Immature natural killer cell (primary cell): ENCODE measurements around the gene GPS1. TPM values are rescaled to one million over a fixed set of nuclear protein-coding genes. Genes with fewer than 3 reads are reported as not detected.

Experiments
- DNase-seq, 3 donors: peaks; one replicate each; pipeline ENCODE4 v3.0.0; 2022; ENCODE audit warnings: mixed read lengths in 1 of 3
- H3K27ac Mint-ChIP-seq, 6 donors: one replicate each; pipeline ENCODE4 v1.8.0; 2020; ENCODE audit warnings: mixed read lengths in 6 of 6, mild to moderate bottlenecking in 5 of 6, inconsistent platforms in 4 of 6, moderate library complexity in 3 of 6
- H3K27me3 Mint-ChIP-seq, 3 donors: one replicate each; pipeline ENCODE4 v1.8.0; 2020 to 2021; ENCODE audit warnings: low read depth in 3 of 3, mild to moderate bottlenecking in 3 of 3, mixed read lengths in 3 of 3, moderate library complexity in 3 of 3, inconsistent platforms in 1 of 3
- H3K36me3 Mint-ChIP-seq, 3 donors: one replicate each; pipeline ENCODE4 v1.8.0; 2020; ENCODE audit warnings: mixed read lengths in 3 of 3, inconsistent platforms in 2 of 3, mild to moderate bottlenecking in 2 of 3
- H3K4me1 Mint-ChIP-seq, 2 donors: one replicate each; pipeline ENCODE4 v1.8.0; 2020; ENCODE audit warnings: inconsistent platforms in 2 of 2, mild to moderate bottlenecking in 2 of 2, mixed read lengths in 2 of 2, moderate library complexity in 1 of 2
- H3K4me3 Mint-ChIP-seq, 5 donors: one replicate each; pipeline ENCODE4 v1.8.0; 2020; ENCODE audit warnings: mild to moderate bottlenecking in 5 of 5, mixed read lengths in 5 of 5, inconsistent platforms in 3 of 5, moderate library complexity in 3 of 5
- H3K9me3 Mint-ChIP-seq, 6 donors: one replicate each; pipeline ENCODE4 v1.8.0; 2020; ENCODE audit warnings: mild to moderate bottlenecking in 6 of 6, mixed read lengths in 6 of 6, inconsistent platforms in 4 of 6, moderate library complexity in 3 of 6
- polyA plus RNA-seq, 3 donors: library from polyadenylated mRNA; unstranded; fragments of 300-500 nt; fragmentation: Illumina TruSeq; gene quantifications; one replicate each; pipeline ENCODE4 v1.2.3, GENCODE V29; 2021

Gene GPS1
- polyA plus RNA-seq, 3 donors from 2014 or later = 174 to 212 (median 183) TPM

DNA sequence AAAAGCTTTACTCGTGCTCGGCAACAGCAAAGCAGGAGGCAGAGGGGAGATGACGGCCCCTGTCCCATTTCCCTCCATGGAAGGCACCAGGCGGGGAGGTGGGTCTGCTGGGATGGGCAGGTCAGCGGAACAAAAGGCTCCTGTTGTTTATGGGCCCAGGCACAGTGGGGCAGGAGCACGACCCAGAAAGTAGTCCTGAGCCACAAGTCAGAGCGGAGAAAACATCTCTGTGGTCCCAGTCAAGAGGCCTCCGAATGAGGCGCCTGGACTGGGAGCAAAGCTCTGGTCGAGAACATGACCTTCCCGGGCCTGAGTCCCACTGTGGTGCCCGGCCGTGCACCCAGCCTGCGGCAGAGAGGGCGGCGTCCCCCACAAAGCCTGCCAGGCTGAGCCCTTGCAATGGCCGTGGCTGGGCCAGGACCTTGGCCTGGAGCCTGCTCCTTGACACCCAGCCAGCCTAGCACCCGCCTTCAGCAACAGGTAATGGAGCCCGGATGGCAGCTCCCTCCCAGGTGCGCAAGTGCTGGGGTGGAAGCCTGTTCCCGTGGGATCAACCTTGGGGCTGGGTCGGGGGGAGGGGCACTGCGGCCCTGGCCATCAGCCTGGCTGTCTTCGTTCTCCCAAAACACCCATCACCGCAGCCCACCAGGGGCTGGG is 3.7 kb upstream of the GPS1 start:
- Mint-ChIP-seq H3K9me3 (no peaks in the 10 kb centered on the region), H3K36me3 (peaks cover 0 to 5% (median 0%) of the 10 kb centered on the region in 3 donors), H3K27me3 (peaks cover 0 to 2% (median 0%) of the 10 kb centered on the region in 3 donors), H3K27ac (no peak overlapping the region), H3K4me3 (peak overlapping the region in 1 of 5 donors; percentile 40), H3K4me1 (peaks cover 7 to 19% of the 10 kb centered on the region in 2 donors)
- no peak for DNase-seq

DNA sequence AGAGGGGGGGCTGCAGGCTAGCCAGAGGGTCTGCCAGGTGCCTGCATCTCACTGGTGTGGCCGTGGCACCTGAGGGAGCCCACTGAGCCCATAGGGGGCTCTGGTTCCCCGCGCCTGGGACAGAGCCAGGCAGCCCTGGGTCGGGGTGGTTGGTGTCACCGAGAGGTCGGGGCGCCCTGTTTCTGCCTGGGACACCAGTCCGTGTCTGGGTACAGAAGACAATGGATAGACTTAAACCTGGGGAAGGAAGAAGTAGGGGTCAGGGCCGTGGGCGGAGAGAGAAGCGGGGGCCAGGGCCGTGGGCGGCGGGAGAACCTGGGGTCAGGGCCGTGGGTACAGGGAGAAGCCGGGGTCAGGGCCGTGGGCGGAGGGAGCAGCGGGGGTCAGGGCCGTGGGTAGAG is 3.1 kb upstream of the GPS1 start:
- H3K27me3 Mint-ChIP-seq = peaks cover 0 to 2% (median 0%) of the 10 kb centered on the region in 3 donors
- DNase-seq = no peak
- H3K4me3 Mint-ChIP-seq = no peak overlapping the region
- peaks cover 7 to 25% of the 10 kb centered on the region in 2 donors for H3K4me1 Mint-ChIP-seq
- H3K36me3 Mint-ChIP-seq = peaks cover 0 to 5% (median 0%) of the 10 kb centered on the region in 3 donors
- H3K27ac Mint-ChIP-seq = no peak overlapping the region
- no peaks in the 10 kb centered on the region for H3K9me3 Mint-ChIP-seq

DNA sequence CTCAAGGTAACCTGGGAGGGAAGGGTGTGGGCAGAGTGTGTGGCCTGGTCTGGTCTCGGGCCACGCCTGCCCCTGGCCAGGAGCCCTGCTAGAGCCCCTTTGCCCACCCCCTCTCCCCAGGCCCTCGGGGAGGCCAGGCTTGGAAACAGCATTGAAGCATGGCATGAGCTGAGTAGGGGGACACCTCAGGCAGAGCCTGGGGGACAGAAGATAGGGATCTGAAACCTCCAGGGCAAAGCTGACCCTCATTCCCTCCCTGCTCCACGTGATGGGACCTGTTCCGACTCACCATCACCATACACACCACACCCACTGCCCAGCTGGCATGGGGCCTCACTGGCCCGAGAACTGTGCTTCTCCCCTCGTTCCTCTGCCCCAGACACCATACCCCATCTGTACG is 2.6 kb upstream of the GPS1 start:
- no peak for DNase-seq
- Mint-ChIP-seq H3K4me1 (peaks cover 7 to 25% of the 10 kb centered on the region in 2 donors), H3K4me3 (peak overlapping the region in 3 of 5 donors; percentile 23 to 36 (median 35)), H3K9me3 (no peaks in the 10 kb centered on the region), H3K27ac (no peak overlapping the region), H3K27me3 (peaks cover 0 to 2% (median 0%) of the 10 kb centered on the region in 3 donors), H3K36me3 (peaks cover 0 to 5% (median 0%) of the 10 kb centered on the region in 3 donors)

GRCh38 chr17:82049521-82049971 is 2.2 kb upstream of the GPS1 start:
- Mint-ChIP-seq H3K9me3 (no peaks in the 10 kb centered on the region), H3K27ac (no peak overlapping the region), H3K4me1 (peaks cover 7 to 25% of the 10 kb centered on the region in 2 donors), H3K4me3 (peak overlapping the region in 2 of 5 donors; percentile 79 to 86), H3K36me3 (peaks cover 0 to 5% (median 0%) of the 10 kb centered on the region in 3 donors), H3K27me3 (peaks cover 0 to 2% (median 0%) of the 10 kb centered on the region in 3 donors)
- no peak for DNase-seq

GRCh38 chr17:82050152-82050760 is 1.4 kb upstream of the GPS1 start:
- Mint-ChIP-seq H3K27ac (no peak overlapping the region), H3K36me3 (peaks cover 0 to 5% (median 0%) of the 10 kb centered on the region in 3 donors), H3K27me3 (peaks cover 0 to 2% (median 0%) of the 10 kb centered on the region in 3 donors), H3K9me3 (no peaks in the 10 kb centered on the region), H3K4me3 (peak overlapping the region; percentile 75 to 87 (median 80)), H3K4me1 (peaks cover 7 to 25% of the 10 kb centered on the region in 2 donors)
- no peak for DNase-seq

- peak overlapping the region in 1 of 6 donors; percentile 78 for H3K27ac Mint-ChIP-seq
- peaks cover 0 to 5% (median 0%) of the 10 kb centered on the region in 3 donors for H3K36me3 Mint-ChIP-seq
- peaks cover 0 to 2% (median 0%) of the 10 kb centered on the region in 3 donors for H3K27me3 Mint-ChIP-seq
- peak overlapping the region; percentile 75 to 87 (median 80) for H3K4me3 Mint-ChIP-seq
- no peaks in the 10 kb centered on the region for H3K9me3 Mint-ChIP-seq
- DNase-seq = no peak
- peaks cover 7 to 25% of the 10 kb centered on the region in 2 donors for H3K4me1 Mint-ChIP-seq
Observed at GRCh38 chr17:82050761-82051641, 697 bp upstream of the GPS1 start.

- peaks cover 0 to 2% (median 0%) of the 10 kb centered on the region in 3 donors for H3K27me3 Mint-ChIP-seq
- H3K27ac Mint-ChIP-seq = peak overlapping the region in 2 of 6 donors; percentile 70 to 84
- H3K4me3 Mint-ChIP-seq = peak overlapping the region; percentile 68 to 81 (median 76)
- H3K36me3 Mint-ChIP-seq = no peaks in the 10 kb centered on the region
- H3K9me3 Mint-ChIP-seq = no peaks in the 10 kb centered on the region
- DNase-seq = no peak
- H3K4me1 Mint-ChIP-seq = peaks cover 7 to 20% of the 10 kb centered on the region in 2 donors
Observed at GRCh38 chr17:82052638-82053059, 951 bp downstream of the GPS1 start.

- Mint-ChIP-seq H3K27me3 (peaks cover 0 to 2% (median 0%) of the 10 kb centered on the region in 3 donors), H3K4me1 (peaks cover 7 to 18% of the 10 kb centered on the region in 2 donors), H3K9me3 (no peaks in the 10 kb centered on the region), H3K36me3 (no peaks in the 10 kb centered on the region), H3K4me3 (peak overlapping the region; percentile 64 to 81 (median 74)), H3K27ac (peak overlapping the region in 3 of 6 donors; percentile 23 to 62 (median 40))
- DNase-seq = no peak
Observed at GRCh38 chr17:82053130-82053529, 1.4 kb downstream of the GPS1 start.

DNA sequence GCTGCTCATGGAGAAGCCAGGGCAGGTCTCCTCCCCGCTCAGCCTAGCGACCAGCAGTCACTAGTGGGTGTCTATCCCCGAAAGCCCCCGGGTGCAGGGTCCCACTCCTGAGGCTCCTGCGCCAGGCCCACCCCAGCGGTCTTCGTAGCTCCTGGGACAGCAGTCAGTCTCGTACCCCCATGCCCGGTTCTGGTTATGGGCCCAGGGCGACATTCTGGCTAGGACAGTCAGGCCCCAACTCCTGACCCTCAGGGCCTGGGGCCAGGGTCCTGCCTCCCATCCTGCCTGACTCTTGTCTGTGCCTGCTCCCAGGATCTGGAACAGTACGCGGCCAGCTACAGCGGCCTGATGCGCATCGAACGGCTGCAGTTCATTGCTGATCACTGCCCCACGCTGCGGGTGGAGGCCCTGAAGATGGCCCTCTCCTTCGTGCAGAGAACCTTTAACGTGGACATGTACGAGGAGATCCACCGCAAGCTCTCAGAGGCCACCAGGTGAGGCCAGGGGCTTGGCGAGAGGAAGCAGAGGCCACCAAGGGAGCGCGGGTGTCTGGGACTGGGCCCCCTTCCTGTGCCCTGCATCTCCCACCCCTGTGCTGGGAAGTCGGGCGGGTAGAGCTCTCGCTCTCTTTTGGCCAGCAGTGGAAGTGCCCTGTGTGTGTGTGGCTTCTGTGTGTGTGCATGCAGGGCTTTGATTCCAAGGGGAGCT is 2.0 kb downstream of the GPS1 start:
- H3K27me3 Mint-ChIP-seq = peaks cover 0 to 2% (median 0%) of the 10 kb centered on the region in 3 donors
- H3K36me3 Mint-ChIP-seq = no peaks in the 10 kb centered on the region
- H3K4me3 Mint-ChIP-seq = peak overlapping the region; percentile 64 to 81 (median 74)
- H3K9me3 Mint-ChIP-seq = no peaks in the 10 kb centered on the region
- H3K4me1 Mint-ChIP-seq = peaks cover 7 to 18% of the 10 kb centered on the region in 2 donors
- DNase-seq = no peak
- peak overlapping the region in 4 of 6 donors; percentile 23 to 62 (median 50) for H3K27ac Mint-ChIP-seq

- peak overlapping the region in 2 of 5 donors; percentile 15 to 44 for H3K4me3 Mint-ChIP-seq
- H3K27ac Mint-ChIP-seq = no peak overlapping the region
- no peaks in the 10 kb centered on the region for H3K9me3 Mint-ChIP-seq
- H3K27me3 Mint-ChIP-seq = peaks cover 0 to 2% (median 0%) of the 10 kb centered on the region in 3 donors
- no peaks in the 10 kb centered on the region for H3K36me3 Mint-ChIP-seq
- peaks cover 7 to 18% of the 10 kb centered on the region in 2 donors for H3K4me1 Mint-ChIP-seq
- no peak for DNase-seq
Observed at GRCh38 chr17:82054351-82055022, 2.8 kb downstream of the GPS1 start.

DNA sequence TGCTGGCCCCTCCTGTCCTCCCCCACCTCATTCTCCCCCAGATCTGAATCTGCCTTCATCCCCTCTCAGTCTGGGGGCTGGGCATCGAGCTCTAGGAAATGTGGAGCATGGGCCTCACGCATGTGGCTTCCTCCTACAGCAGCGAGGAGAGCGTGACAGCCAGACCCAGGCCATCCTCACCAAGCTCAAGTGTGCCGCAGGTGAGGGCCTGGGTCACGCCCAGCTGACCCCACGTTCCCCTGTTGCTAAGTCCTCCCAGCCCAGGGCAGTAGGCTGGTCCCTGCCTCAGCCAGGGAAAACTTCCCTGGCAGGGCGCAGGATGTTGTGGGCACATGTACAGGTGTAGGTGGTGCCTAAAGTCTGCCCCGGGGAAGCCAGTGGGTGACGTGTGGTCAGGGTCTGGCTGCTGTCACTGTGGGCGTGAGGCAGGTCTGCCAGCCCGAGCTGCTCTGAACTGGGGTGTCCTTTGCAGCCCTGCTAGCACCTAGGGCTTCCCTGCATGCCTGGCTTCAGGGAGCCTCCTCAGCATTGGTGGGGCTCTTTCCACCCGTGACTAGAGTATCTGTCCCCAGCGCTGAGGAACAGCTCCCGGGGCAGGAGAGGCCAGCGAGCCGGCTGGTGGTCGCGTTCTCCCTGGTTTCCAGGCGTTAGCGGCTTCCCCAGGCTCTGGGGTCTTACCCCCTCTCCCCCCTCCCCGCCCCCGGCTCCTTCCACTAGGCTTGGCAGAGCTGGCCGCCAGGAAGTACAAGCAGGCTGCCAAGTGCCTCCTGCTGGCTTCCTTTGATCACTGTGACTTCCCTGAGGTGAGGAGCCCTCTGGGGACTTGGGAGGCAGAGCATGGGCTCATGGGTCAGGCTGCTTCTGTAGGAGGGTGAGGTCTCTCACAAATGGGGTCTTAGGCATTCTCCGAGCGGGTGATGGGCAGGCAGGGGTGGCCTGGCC is 3.6 kb downstream of the GPS1 start:
- H3K27ac Mint-ChIP-seq = no peak overlapping the region

More for the DNA sequence above, 3.6 kb downstream of the GPS1 start:
- DNase-seq = no peak
- Mint-ChIP-seq H3K27me3 (peaks cover 0 to 2% (median 0%) of the 10 kb centered on the region in 3 donors), H3K36me3 (no peaks in the 10 kb centered on the region), H3K4me1 (peaks cover 7 to 17% of the 10 kb centered on the region in 2 donors), H3K9me3 (no peaks in the 10 kb centered on the region), H3K4me3 (peak overlapping the region in 3 of 5 donors; percentile 15 to 46 (median 38))
